OCI-M1 (cell line): ENCODE data around the gene CXADR.
A peak's percentile ranks its signal among the peaks of the same experiment; 100 is the strongest.

Experiments used
- DNase-seq: peaks from one replicate; lab custom pipeline; 2025; lab: John Stamatoyannopoulos, UW

Gene CXADR

DNA sequence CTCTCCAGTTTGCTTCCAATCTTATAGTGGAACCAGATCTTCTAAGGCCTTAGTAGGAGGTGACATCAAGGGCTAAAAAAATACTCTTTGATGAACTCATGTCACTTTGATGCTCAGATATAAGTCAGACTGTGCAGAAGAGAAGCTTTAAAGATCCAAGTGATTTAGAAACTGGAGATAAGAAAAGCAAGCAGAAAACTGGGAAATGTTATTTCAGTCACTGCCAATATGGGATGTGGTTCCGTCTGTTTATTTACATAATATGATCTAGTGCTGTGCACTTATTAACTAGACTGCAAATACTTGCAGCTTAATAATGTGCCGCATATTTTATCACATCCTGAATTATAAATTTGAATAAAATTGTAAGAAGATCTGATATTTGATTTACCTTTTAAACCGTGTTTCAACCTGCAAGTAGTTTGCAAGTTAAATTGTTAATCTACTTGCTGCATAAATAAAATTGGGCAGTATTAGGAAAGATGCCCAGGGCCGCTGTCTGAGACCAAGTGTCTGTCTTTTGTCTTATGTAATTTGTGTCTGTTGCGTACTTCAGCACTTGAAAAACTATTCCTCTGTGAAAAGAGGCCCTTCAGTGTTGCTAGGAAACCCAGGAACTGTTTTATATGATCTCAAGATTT, 29.6 kb downstream of the CXADR start:
- no peak for DNase-seq

DNA sequence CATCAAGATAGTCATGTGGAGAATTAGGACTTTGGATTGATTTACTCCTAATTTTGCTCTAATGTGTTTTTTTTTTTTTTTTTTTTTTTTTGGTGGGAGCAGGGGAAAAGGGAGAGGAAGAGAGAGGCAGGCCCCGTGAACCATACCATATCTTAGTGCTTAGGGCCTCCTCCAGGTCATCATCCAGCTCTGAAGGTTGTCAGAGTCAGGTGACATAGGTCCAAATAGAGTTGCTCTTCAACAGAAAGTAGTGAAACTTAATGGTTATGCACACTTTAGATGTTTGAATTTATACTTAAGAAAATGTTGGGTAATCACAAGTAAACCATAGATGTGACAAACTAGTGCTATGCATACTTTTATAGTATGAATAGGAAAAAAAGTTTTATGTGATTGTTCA, 32.2 kb downstream of the CXADR start:
- no peak for DNase-seq

DNA sequence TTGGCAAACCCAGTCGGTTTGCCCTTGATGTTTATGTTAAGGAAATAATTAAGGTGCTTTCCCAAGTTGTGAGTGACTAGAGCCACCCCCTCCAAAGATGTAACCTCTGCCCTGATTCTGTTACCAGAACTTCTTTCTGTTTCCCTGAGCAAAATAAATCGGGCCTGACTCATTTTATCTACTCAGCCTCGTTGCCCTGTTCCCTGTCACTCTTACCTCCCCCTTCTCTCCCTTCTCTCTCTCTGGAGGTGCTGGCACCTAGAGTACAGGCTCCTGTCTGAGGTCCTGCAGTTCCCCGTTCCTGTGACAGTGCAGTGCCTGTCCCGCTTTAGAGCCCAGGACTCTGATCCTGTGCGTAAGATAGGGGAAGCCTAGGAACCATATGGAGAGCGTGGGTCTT, 35.4 kb downstream of the CXADR start:
- no peak for DNase-seq

DNA sequence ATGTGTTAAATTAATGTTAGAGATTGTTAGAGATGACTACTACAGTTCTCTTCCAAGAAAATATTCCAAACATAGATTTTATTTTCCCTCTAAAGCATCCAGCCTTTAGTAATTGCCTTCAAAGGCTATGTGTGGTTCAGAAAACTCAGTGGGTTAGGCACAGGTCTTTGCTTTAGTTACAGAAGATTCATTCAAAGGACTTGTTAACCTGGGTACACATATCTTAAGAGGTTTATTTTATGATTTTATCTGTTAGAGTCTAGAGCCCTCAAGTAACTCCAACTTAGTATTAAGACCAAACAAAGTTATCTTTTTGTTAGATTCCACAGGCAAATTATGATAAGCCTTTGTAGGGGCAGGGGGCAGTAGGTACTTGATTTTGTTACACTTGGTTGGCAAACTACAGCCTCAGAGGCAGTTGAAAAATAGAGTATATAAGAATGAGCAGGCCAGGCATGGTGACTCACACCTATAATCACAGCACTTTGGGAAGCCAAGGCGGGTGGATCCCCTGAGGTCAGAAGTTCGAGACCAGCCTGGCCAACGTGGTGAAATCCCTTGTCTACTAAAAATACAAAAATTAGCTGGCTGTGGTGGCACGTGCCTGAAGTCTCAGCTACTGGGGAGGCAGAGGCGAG, 37.9 kb downstream of the CXADR start:
- no peak for DNase-seq

DNA sequence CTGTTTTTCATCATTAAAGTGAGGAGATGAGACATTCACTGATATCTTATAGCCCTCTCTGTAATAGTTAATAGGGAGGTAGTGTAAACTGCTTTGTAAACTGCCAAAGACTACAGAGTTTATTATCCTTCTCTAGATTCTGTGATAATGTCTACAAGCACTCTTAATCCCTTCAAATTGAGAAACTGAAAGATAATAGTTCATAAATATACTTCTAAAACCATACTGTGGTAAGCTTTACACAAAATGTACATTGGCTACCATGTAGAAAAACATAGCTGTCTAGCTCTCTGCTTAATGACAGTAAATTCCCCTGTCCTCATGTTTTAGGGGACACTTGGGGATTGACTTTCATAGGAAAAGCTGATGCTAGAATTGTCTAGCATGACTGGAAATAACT, 39.6 kb downstream of the CXADR start:
- DNase-seq = no peak

DNA sequence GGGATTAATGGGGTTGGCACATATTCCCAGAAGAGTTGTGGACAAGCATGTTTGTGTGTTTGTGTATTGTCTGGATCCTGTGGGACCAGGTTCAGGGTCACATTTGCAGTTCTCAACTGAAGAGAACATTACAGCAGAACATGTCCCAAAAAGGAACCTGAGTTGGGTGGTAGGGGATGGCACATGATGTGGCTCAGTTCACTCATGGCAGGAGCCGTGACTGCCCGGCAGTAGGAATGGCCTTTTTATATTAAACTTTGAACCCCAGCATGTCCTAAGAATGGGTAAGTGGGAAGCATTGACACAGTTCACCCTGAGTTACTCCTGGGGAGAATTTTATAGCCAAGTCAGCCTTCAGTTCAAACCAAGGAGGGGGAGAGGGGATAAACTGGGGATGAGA, 41.3 kb downstream of the CXADR start:
- no peak for DNase-seq

DNA sequence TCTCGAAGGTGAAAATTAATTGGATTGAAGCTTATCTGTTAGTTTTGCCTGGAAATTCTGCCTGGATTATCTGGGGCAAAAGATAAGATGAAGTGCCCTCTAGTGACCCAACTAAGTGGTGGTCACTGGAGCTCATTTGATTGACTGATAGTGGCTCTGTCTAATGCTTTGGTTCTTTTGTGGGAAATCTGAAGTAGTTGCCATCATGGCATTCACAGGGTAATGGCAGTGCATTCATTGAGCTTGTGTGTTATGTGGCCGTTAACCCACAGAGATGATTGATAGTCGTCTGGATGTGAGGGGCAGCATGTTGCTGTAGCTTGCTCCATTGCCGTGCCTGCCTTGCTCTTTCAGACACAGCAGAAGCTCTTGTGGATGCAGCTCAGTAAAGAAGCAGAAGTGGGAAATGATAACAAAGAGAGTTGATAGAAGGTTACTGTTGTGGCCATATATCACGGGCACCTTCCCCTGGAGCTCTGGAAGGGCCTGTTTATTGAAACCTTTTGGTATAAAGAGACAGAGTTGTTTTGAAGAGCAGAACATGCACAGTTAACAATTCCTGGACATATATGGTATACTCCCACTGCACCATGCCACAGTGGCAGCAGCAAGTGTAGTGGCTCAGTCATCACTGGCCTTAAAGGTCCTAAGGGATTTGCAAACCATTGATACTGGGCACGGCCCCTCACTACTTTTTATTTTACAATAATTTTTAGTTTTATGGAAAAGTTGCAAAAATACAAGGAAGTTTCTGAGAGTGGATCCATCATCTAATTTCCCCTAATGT, 42.0 kb downstream of the CXADR start:
- peak; percentile 82 for DNase-seq

DNA sequence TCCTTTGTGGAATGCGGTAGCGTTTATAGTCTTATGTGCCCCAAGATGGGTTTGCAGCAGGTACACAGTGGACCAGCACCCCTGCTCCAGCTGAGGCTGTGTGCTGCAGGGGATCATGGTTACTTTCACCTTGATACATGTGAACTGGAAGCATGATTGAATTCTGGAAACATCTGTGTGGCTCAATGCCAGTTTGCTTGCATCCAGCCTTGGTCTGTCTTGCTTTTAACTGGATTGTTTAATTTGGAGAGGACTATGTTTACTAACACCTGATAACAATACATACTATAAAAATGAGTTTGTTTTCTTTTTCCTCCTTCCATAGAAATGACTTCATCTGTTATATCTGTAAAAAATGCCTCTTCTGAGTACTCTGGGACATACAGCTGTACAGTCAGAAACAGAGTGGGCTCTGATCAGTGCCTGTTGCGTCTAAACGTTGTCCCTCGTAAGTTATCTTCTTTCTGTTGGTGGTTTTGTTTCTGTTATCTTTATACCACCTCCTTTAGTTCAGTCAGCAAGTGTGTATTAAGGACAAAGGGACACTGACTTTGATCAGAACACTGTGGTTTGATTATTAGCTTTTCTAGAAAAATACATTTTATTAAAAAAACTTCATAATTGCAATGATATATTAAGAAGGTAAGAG, 47.7 kb downstream of the CXADR start:
- DNase-seq = peak; percentile 52

DNA sequence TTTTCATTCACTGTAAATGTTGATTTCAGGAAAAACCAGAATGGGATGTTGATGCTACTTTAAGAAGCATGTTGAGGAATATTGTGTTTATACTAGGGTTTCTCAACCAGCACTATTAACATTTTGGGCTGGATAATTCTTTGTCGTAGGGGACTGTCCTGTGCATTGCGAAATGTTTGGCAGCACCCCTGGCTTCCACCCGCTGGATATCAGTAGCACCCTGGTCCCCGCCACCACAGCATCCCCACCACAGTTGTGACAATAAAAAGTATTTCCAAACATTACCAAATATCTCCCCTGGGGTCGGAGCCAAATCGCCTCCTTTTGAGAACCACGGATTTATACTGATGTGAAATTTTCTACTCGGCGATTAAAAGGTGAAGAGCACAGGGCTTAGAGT, 57.9 kb downstream of the CXADR start:
- no peak for DNase-seq

DNA sequence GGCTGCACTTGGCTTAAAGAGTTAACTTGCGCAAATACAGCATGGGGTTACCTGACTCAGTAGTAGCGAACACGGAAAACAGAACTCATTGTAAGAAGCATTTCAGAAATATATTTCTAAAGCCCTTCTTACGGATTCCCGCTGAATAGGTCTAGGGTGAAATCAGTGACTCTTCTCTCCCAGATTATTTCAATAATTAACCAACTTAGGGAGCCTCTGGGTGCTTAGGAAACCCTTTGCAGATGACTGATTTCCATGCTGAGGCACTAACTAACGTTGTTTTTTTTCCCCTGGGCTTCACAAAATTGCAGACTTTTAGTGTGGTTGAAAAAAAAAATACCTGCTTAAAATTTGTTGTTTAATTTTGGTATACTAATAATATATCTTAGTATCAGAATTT, 59.6 kb downstream of the CXADR start:
- no peak for DNase-seq

DNA sequence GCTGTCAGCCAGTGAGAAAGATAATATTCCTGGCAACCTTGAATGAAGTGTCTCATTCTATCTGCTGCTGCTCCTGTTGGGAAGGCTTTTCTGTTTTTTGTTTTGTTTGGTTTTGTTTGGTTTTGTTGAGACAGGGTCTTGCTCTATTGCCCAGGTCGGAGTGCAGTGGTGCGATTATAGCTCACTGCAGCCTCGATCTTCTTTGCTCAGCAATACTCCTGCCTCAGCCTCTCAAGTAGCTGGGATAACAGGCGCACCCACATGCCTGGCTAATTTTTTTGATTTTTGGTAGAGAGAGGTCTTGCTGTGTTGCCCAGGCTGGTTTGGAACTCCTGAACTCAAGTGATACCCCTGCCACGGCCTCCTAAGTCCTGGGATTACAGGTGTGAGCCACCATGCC, 62.2 kb downstream of the CXADR start:
- DNase-seq = no peak

DNA sequence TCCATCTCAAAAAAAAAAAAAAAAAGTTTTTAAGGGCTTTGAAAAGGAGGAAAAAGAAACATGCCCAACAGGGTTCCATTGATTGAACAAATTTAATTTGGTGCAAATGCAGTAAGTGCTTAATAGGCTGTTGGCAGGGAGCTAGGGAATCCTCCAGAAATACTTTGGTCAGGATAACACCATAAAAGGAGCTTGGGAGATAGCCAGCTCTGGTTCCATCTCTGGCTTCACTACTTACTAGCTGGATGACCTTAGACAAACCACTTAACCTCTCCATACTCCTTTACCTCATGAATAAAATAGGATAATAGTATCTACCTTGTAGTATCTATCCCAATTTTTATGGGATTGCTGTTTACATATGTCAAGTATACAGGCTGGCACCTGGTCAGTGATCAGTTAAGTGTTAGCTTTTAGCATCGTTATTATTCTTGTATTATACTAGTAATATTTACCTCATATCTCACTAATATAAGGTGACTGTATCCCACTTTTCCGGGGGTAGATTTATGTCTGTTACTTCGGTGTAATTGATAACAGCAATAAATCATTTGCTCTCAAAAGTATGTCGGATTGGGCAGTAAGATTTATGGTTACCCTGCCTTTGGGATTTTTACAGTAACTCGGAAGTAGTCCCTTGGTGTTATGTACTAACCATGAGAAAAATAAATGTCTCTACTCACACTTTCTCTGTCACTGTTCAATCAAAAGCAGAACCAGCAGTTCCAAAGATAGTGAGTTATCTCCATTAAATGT, 63.4 kb downstream of the CXADR start:
- no peak for DNase-seq

DNA sequence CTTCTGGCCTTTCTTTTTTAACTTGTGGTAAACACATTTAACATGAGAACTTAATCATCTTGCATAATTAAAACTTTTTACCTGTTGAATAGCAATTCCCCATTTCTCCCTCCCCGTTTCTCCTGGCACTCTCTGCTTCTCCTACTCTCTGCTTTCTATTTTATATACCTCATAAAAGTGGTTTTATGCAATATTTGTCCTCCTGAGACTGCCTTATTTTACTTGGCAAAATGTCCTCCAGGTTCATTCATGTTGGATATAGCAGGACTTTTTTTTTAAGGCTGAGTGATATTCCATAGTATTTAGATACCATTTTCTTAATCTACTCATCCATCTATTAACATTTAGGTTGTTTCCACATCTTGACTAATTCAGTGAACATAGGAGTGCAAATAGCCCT, 64.9 kb downstream of the CXADR start:
- DNase-seq = no peak

DNA sequence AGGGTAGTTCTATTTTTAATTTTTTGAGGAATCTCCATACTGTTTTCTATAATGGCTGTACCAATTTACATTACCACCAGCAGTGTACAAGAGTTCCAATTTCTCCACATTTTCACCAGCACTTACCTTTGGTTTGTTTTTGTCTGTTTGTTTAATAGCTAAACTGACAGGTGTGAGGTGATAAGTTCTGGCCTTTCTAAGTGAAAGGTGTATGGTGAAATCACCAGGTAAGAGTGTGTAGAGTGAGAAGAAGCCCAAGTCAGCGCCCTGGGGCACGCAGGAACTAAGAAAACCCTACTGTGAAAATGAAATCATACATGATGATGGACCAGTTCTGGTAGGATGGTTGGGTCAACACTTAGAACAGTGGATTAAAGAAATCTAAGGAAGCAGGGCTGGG, 65.3 kb downstream of the CXADR start:
- no peak for DNase-seq

DNA sequence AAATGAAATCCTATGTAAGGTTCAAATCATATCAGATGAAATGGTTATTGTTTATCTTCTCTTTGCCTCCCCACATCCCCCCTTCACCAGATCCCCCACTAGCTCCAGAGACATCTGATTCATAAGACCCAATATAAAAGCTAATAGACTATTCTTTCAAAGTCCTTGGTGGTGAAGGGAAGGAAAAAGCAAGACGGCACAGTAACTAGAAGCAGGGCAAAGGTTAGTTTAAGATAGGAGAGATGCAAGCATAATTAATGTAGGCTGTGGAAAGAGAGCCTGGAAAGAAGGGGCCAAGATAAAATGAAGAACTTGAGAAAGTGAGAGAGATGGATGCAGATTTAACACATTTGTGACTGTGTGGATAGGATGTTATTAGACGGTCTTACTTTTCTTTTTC, 66.0 kb downstream of the CXADR start:
- no peak for DNase-seq

DNA sequence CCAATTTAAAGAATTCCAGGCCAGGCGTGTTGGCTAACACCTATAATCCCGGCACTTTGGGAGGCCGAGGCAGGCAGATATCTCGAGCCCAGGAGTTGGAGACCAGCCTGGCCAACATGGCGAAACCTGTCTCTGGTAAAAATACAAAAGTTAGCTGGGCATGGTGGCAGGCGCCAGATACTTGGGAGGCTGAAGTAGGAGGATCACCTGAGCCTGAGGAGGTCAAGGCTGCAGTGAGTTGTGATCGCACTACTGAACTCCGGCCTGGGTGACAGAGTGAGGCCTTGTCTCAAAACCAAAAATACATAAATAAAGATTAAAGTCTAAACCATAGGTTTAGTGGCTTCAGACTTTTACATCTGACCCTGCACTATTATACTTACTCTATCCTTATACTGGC, 67.5 kb downstream of the CXADR start:
- DNase-seq = no peak

DNA sequence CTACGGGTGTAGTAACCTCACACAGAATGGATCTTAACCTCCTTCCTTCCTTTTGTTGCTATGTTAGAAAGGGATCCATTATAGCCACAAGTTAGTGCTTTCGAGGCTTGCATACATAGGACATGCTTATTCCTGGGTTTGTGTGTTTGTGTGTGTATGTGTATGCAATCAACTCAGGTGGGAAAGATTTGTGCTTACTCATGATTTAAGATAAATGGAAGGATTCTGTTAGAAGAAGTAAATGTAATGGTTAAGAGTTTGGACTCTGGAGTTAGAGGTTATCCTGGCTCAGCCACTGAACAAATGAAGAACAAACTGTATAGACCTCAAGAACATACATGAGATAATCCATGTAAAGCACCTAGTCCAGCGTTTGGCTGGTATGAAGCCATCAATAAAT, 71.1 kb downstream of the CXADR start:
- no peak for DNase-seq

DNA sequence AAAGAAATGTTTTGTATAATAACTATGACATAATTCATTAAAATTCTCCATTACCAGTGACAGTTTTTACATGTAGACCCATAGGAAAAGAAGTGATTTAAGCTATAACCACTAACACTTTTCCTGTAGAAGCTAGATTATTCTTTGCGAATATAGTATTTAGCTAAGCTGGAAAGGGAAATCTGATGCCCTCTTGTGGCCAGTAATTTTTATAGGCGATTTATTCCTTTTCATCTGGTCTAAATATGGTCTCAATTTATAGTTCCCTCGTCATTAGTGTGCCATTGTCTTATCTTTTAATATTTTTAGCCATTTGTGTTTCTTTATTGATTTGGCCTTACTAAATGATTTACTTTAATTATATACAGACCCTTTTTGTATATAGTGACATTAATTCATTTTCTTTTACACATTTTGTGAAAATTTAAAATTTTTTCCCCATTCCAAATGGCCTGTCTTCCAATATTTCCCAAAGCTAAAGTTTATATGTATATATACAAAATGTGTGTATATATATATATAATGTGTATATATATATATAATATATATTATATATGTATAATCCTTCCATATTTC, 73.1 kb downstream of the CXADR start:
- peak; percentile 77 for DNase-seq

DNA sequence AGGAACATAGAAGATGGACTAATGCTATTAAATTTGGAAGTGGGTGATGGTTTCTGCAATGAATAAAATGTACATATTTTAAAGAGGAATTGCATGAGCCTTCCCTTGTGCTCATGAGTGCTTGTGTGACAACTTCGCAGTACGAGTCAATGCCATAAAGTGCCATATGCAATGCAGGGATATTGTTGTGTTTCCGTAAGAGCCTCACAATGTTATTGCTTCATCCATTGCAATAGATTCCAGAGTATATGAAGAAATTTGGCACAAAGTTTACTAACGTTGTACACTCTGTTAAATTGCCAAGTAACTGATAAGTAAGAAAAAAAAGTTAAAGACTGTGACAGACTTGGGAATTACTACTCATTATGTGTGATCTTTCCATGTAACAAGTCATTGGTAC, 77.6 kb downstream of the CXADR start:
- no peak for DNase-seq

DNA sequence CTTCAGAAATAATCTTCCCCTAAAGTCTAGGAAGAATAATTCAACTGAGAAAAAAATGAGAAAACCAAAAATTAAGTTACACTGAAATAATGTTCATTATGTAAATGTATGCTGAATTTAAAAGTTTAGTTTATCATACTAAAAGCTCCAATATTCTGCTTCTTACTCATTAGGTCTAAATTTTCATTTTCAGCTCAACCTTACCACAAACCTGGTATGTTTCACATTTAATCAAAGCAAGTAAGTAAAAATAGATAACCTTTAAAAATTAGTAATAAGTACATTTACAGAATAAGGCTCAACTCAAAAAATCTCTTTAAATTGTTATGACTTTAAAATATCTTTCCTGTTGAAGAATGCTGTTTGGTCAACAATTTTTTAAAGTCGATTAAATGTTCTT, 84.8 kb downstream of the CXADR start:
- DNase-seq = no peak

DNA sequence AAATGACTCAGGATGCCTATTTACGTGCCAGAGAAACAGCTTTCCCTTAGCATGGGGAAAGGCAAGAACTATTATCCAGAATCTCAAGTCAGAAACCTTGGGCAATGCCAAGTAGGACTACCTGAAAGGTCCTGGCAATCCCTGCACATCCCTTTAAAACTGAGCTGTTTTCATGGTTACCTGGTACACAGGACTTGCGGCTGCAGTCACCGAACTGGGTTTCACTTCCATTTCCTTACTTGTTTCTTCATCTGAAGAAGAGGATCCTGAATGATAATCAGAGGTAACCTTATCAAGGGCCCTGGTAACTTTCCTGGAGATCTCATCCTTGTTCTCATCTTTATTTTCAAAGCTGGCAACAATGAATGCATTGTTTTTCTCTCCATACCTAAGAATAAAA, 85.6 kb downstream of the CXADR start:
- no peak for DNase-seq

DNA sequence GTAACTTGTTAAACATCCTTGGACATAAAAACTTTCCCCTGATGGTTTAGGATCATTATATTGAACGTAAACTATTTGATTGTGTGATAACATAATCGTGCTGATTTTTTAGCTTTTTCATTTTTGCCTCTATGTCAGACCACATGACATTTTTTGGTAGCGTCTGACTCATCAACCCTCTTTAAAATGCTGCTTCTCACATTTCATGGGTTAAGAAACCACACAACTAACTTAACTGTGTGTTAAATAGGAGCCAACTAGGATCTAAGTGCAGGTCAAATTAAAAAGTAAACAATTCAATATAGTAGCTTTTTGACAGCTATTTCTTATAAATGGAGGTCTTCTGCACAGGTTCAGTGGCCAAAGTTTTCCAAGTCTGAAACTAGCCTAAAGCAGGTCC, 90.0 kb downstream of the CXADR start:
- DNase-seq = no peak
